T-helper 1 cell treated with Interleukin-12 subunit alpha and Interleukin-12 subunit beta and Interleukin-4 antibody, amounts not matched to agents 30 μg/mL and 1 μg/mL, for 36 hours (primary cell): ENCODE measurements around the gene PCYT1B.
"Not testable (repeated sequence)": the region's sequence is repeated elsewhere in the genome, so short reads cannot be mapped to it uniquely, and the experiment has no call there.

Source experiments
- H3K27ac Mint-ChIP-seq: one replicate; pipeline ENCODE4 v1.8.0; 2021; ENCODE audit warnings: mild to moderate bottlenecking, mixed read lengths
- H3K27me3 Mint-ChIP-seq: one replicate; pipeline ENCODE4 v1.8.0; 2021; ENCODE audit warnings: low read depth, mixed read lengths
- H3K36me3 Mint-ChIP-seq: one replicate; pipeline ENCODE4 v1.8.0; 2021; ENCODE audit warnings: low read depth, mixed read lengths
- H3K4me1 Mint-ChIP-seq: one replicate; pipeline ENCODE4 v1.8.0; 2021; ENCODE audit warnings: low read depth, mixed read lengths
- H3K4me3 Mint-ChIP-seq: one replicate; pipeline ENCODE4 v1.8.0; 2021; ENCODE audit warnings: mild to moderate bottlenecking, moderate library complexity, mixed read lengths
- H3K9me3 Mint-ChIP-seq: one replicate; pipeline ENCODE4 v1.8.0; 2021; ENCODE audit warnings: mixed read lengths

The PCYT1B gene

DNA sequence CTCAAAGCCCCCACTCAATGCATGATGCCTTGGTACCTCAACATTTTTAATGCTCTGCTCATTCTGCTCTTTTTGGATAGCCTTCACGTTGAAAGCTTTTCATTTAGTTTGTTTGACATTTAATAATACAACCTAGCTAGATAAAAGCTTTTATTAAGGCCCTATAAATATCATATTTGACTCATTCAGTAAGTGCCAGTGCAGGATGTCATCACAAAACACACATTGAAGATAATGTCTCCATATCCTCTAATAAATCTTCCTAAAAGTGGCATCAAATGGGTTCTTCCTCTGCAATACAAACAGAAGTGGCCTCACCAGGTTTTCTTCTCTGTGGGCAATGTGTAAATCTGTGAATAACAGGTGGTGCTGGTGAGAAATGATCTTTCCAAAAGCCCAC, 12.0 kb upstream of the PCYT1B start:
- no peaks in the 10 kb centered on the region for H3K4me1 Mint-ChIP-seq
- no peak overlapping the region for H3K27ac Mint-ChIP-seq
- H3K9me3 Mint-ChIP-seq, result no peaks in the 10 kb centered on the region
- H3K4me3 Mint-ChIP-seq, result no peak overlapping the region
- H3K36me3 Mint-ChIP-seq, result no peaks in the 10 kb centered on the region
- H3K27me3 Mint-ChIP-seq, result peaks cover 9% of the 10 kb centered on the region

DNA sequence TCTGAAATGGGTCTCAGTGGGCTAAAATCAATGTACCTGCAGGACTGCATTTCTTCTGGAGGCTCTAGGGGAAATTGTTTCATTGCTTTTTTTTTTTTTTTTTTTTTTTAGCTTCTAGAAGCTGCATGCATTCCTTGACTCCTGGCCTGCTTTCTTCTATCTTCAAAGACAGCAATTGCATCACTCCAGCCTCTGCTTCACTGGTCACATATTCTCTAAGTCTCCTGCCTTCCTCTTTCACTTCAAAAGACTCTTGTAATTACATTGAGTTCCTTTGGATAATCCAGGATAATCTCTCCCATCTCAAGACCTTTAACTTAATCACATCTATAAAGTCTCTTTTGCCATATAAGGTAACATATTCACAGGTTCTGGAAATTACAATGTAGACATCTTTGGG, 11.3 kb upstream of the PCYT1B start:
- H3K9me3 Mint-ChIP-seq, result no peaks in the 10 kb centered on the region
- H3K27ac Mint-ChIP-seq, result no peak overlapping the region
- H3K36me3 Mint-ChIP-seq, result no peaks in the 10 kb centered on the region
- no peaks in the 10 kb centered on the region for H3K4me1 Mint-ChIP-seq
- H3K27me3 Mint-ChIP-seq, result peaks cover 9% of the 10 kb centered on the region
- H3K4me3 Mint-ChIP-seq, result no peak overlapping the region

DNA sequence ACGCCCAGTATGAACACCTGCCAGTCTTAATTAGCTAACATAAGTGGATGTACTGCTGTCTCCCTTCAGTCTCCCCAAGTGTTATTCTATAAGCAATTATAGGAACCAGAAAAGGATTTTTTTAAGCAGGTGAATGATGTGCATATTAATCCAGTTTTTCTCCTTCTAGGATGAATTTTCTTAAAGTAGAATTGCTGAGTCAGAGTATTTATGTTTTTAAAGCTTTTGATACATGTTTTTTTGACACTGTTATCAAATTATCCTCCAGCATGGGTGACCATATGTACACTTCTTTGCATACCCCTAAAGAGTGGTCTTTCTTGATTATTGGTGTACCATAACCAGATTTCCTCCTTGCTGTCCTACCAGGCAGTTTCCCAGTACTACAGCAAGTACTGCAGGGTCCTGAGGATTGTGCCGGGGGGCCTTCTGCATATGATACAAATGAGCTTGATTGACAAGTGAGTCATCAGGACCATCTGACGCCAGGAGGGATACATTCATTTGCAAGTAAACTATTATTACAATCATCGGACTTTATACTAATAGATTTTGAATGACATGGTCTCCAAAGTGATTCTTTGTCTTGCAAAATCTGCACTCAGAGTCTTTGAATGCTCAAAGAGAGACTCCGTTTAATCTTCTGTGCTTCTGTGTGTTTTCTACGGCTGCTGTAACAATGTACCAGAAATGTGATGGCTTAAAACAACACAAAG, 10.7 kb upstream of the PCYT1B start:
- no peak overlapping the region for H3K27ac Mint-ChIP-seq
- H3K4me1 Mint-ChIP-seq, result no peaks in the 10 kb centered on the region
- no peak overlapping the region for H3K4me3 Mint-ChIP-seq
- H3K36me3 Mint-ChIP-seq, result no peaks in the 10 kb centered on the region
- H3K9me3 Mint-ChIP-seq, result no peaks in the 10 kb centered on the region
- peaks cover 9% of the 10 kb centered on the region for H3K27me3 Mint-ChIP-seq

DNA sequence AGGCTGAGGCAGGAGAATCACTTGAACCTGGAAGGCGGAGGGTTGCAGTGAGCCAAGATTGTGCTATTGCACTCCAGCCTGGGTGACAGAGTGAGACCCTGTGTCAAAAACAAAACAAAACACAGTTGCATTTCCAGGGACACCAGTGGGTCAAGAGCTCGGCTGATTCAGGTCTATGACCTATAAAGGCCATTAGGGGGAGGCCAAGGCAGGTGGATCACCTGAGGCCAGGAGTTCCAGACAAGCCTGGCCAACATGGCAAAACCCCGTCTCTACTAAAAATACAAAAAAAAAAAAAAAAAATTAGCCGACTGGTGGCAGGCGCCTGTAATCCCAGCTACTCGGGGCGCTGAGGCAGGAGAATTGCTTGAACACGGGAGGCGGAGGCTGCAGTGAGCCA, 8.5 kb upstream of the PCYT1B start:
- not testable (repeated sequence) for H3K4me3 Mint-ChIP-seq, H3K27ac Mint-ChIP-seq, H3K4me1 Mint-ChIP-seq, H3K27me3 Mint-ChIP-seq, H3K9me3 Mint-ChIP-seq, H3K36me3 Mint-ChIP-seq

GRCh38 chrX:24651783-24652182, 4.6 kb upstream of the PCYT1B start:
- Mint-ChIP-seq H3K4me1 (peaks cover 4% of the 10 kb centered on the region), H3K4me3 (no peak overlapping the region), H3K36me3 (no peaks in the 10 kb centered on the region), H3K27ac (no peak overlapping the region), H3K27me3 (peaks cover 11% of the 10 kb centered on the region), H3K9me3 (no peaks in the 10 kb centered on the region)

DNA sequence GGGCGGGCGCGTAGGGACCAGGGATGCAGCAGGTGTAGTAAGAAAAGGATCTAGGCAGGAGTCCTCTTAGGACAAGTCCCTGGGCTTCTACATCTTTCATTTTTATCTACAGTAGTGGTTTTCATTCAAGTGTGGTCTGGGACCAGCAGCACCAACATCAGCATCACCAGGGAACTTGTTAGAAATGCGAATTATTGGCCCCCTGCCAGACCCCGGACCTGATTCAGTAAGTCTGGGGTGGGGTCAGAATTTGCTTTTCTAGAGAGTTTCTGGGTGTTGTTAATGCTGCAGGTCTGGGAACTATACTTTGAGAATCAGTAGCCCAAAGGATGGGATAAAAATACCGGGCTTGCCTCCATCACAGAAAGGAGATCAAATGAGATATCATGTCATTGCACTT, 1.3 kb upstream of the PCYT1B start:
- Mint-ChIP-seq H3K27me3 (peaks cover 14% of the 10 kb centered on the region), H3K36me3 (no peaks in the 10 kb centered on the region), H3K4me1 (peaks cover 7% of the 10 kb centered on the region), H3K4me3 (no peak overlapping the region), H3K27ac (no peak overlapping the region), H3K9me3 (no peaks in the 10 kb centered on the region)

- H3K36me3 Mint-ChIP-seq, result no peaks in the 10 kb centered on the region
- H3K27ac Mint-ChIP-seq, result no peak overlapping the region
- H3K4me3 Mint-ChIP-seq, result peak overlapping the region; percentile 69
- H3K9me3 Mint-ChIP-seq, result no peaks in the 10 kb centered on the region
- H3K27me3 Mint-ChIP-seq, result peaks cover 14% of the 10 kb centered on the region
- H3K4me1 Mint-ChIP-seq, result peaks cover 7% of the 10 kb centered on the region
These were observed 383 bp downstream of the PCYT1B start for GRCh38 chrX:24646745-24647182.

- Mint-ChIP-seq H3K9me3 (no peaks in the 10 kb centered on the region), H3K36me3 (no peaks in the 10 kb centered on the region), H3K4me1 (peaks cover 7% of the 10 kb centered on the region), H3K4me3 (no peak overlapping the region), H3K27me3 (peaks cover 18% of the 10 kb centered on the region), H3K27ac (no peak overlapping the region)
These were observed 1.1 kb downstream of the PCYT1B start for GRCh38 chrX:24646006-24646405.

GRCh38 chrX:24643116-24643515, 4.0 kb downstream of the PCYT1B start:
- Mint-ChIP-seq H3K36me3 (no peaks in the 10 kb centered on the region), H3K27me3 (peaks cover 19% of the 10 kb centered on the region), H3K9me3 (no peaks in the 10 kb centered on the region), H3K4me3 (no peak overlapping the region), H3K27ac (no peak overlapping the region), H3K4me1 (peaks cover 7% of the 10 kb centered on the region)

GRCh38 chrX:24629701-24630100, 17.4 kb downstream of the PCYT1B start:
- Mint-ChIP-seq H3K4me3 (no peak overlapping the region), H3K9me3 (no peaks in the 10 kb centered on the region), H3K27ac (no peak overlapping the region), H3K36me3 (no peaks in the 10 kb centered on the region), H3K27me3 (peaks cover 7% of the 10 kb centered on the region), H3K4me1 (no peaks in the 10 kb centered on the region)

GRCh38 chrX:24619647-24620046, 27.5 kb downstream of the PCYT1B start:
- Mint-ChIP-seq H3K27ac (no peak overlapping the region), H3K9me3 (no peaks in the 10 kb centered on the region), H3K4me3 (no peak overlapping the region), H3K4me1 (no peaks in the 10 kb centered on the region), H3K36me3 (no peaks in the 10 kb centered on the region), H3K27me3 (no peaks in the 10 kb centered on the region)

DNA sequence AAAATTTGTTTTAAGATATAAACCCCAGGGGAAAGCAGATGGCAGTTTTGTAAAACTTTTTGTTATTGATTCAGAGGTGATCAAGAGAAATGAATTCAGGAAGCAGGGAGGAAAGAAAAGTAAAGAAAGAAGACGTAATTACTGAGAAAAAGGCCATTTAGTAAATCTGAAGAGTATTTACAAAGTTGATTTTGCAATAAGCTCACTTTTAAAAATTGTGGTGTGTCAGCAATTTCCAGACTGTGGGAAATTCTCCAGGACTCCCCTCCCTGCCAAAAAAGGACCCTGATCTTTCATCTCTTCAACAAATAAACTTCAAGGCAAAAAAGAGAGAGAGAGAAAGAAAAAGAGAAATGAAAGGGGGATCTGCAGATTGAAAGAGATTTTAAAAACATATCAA, 36.6 kb downstream of the PCYT1B start:
- no peak overlapping the region for H3K4me3 Mint-ChIP-seq
- H3K9me3 Mint-ChIP-seq, result no peaks in the 10 kb centered on the region
- no peaks in the 10 kb centered on the region for H3K27me3 Mint-ChIP-seq
- H3K36me3 Mint-ChIP-seq, result no peaks in the 10 kb centered on the region
- H3K27ac Mint-ChIP-seq, result no peak overlapping the region
- no peaks in the 10 kb centered on the region for H3K4me1 Mint-ChIP-seq

DNA sequence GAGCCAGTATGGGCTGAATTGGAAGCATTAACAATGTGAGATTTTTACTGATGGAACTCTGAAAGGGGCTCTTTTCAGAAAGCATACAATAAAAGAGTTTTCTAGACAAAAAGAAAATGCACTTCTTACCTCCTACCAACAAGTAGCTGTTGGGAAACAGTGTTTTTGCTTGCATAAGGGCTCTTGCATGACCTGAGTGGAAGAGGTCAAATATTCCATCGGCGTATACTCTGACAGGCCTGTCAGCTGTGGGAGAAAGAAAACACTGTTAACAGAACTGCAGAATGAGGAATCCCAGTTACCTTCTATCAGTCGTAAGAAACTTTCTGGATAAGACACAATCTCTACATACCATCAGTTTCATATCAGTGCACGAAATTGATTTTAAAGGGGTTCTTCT, 39.5 kb downstream of the PCYT1B start:
- Mint-ChIP-seq H3K27ac (no peak overlapping the region), H3K4me3 (no peak overlapping the region), H3K27me3 (peaks cover 7% of the 10 kb centered on the region), H3K36me3 (no peaks in the 10 kb centered on the region), H3K4me1 (no peaks in the 10 kb centered on the region), H3K9me3 (no peaks in the 10 kb centered on the region)

- not testable (repeated sequence) for H3K27ac Mint-ChIP-seq
These were observed 41.2 kb downstream of the PCYT1B start for GRCh38 chrX:24605941-24606340.

GRCh38 chrX:24603191-24603590, 44.0 kb downstream of the PCYT1B start:
- H3K4me3 Mint-ChIP-seq, result no peak overlapping the region
- H3K27ac Mint-ChIP-seq, result no peak overlapping the region
- H3K9me3 Mint-ChIP-seq, result no peaks in the 10 kb centered on the region
- H3K4me1 Mint-ChIP-seq, result no peaks in the 10 kb centered on the region
- H3K36me3 Mint-ChIP-seq, result no peaks in the 10 kb centered on the region
- H3K27me3 Mint-ChIP-seq, result peaks cover 7% of the 10 kb centered on the region

More at GRCh38 chrX:24605941-24606340, 41.2 kb downstream of the PCYT1B start:
- not testable (repeated sequence) for H3K4me1 Mint-ChIP-seq, H3K27me3 Mint-ChIP-seq, H3K9me3 Mint-ChIP-seq, H3K4me3 Mint-ChIP-seq, H3K36me3 Mint-ChIP-seq

DNA sequence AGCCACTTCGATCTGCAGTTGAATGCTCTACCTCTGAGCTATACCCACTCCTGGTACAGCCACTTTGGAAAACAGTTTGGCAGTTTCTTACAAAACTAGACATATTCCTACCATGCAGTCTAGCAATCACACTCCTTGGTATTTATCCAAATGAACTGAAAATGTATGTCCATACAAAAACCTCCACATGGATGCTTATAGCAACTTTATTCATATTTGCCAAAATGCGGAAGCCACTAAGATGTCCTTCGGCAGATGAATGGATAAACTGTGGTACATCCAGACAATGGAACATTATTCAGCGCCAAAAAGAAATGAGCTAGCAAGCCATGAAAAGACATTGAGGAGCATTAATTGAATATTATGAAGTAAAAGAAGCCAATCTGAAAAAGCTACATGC, 45.3 kb downstream of the PCYT1B start:
- Mint-ChIP-seq H3K27me3 (peaks cover 7% of the 10 kb centered on the region), H3K4me3 (no peak overlapping the region), H3K4me1 (no peaks in the 10 kb centered on the region), H3K27ac (no peak overlapping the region), H3K9me3 (no peaks in the 10 kb centered on the region), H3K36me3 (no peaks in the 10 kb centered on the region)
